GM23248 (cell line): ENCODE results near the gene DLG1.

Experiments used
- EZH2 ChIP-seq: fragments of 200-600 bp; sonication (generic); IDR thresholded peaks from 2 replicates; pipeline ENCODE4 v1.6.1; 2018; ENCODE audit warnings: antibody characterized with exemption, mild to moderate bottlenecking; ENCODE audit not compliant: insufficient read depth, poor library complexity, severe bottlenecking
- EZH2phosphoT487 ChIP-seq: fragments of 200-600 bp; sonication (generic); IDR thresholded peaks from 2 replicates; pipeline ENCODE4 v1.6.1; 2018; ENCODE audit warnings: antibody characterized with exemption, moderate library complexity, mild to moderate bottlenecking, low read depth; ENCODE audit not compliant: insufficient read depth

DNA sequence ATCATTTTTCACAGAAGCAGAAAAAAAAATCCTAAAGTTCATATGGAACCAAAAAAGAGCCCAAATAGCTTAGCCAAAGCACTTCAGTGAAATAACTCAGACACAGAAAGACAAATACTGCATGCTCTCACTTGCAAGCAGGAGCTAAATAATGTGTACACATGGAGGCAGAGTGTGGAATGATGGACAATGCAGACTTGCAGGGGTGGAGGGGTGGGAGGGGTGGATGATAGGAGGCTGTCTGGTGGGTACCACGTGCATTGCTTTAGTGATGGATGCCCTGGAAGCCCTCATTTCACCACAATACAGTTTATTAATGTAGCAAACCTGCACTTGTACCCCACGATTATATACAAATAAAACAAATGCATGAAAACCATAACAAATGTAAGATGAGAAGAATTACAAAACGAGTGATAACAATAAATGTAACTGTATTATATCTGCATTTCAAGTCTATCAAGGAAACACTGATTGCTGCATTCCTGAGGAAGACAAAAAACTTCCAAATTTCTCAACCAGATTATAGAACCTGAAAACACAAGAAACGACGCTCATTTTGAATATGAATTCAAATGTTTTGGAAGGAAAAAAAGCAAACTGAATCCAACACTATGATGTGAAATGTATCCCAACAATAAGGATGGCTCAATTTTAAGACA lies 96.5 kb downstream of the DLG1 start:
- TF ChIP-seq EZH2 (no peak), EZH2phosphoT487 (no peak)
